Fibroblast of mammary gland (primary cell): ENCODE results near the gene BAIAP2L2.
"Not testable (repeated sequence)": the region's sequence is repeated elsewhere in the genome, so short reads cannot be mapped to it uniquely, and the experiment has no call there.

Source experiments
- DNase-seq: peaks from one replicate; pipeline ENCODE4 v3.0.0-alpha.2; 2010; ENCODE audit warnings: low read depth
- H3K4me3 ChIP-seq: 2 replicates; pipeline ENCODE4 v1.5.1; 2011; ENCODE audit warnings: low read depth, mild to moderate bottlenecking, low read length, moderate library complexity; ENCODE audit not compliant: control insufficient read depth
- CTCF ChIP-seq: conservative IDR thresholded peaks from 2 replicates; pipeline ENCODE4 v1.5.1; 2011; ENCODE audit warnings: low read depth, low read length, inconsistent platforms; ENCODE audit not compliant: control insufficient read depth, insufficient read depth

Gene BAIAP2L2

GRCh38 chr22:38080474-38080849 is 30.0 kb downstream of the BAIAP2L2 start:
- TF ChIP-seq CTCF = no peak
- no peak overlapping the region for H3K4me3 ChIP-seq
- no peak for DNase-seq

- TF ChIP-seq CTCF = no peak
- no peak for DNase-seq
- H3K4me3 ChIP-seq = no peak overlapping the region
These were observed 30.7 kb downstream of the BAIAP2L2 start for GRCh38 chr22:38079804-38080203.

GRCh38 chr22:38079208-38079607 is 31.3 kb downstream of the BAIAP2L2 start:
- H3K4me3 ChIP-seq, DNase-seq: not testable (repeated sequence)

- DNase-seq = no peak
- H3K4me3 ChIP-seq = no peak overlapping the region
- TF ChIP-seq CTCF = no peak
These were observed 32.2 kb downstream of the BAIAP2L2 start for GRCh38 chr22:38078046-38078840.

GRCh38 chr22:38077595-38077994 is 32.9 kb downstream of the BAIAP2L2 start:
- DNase-seq = no peak
- no peak overlapping the region for H3K4me3 ChIP-seq
- TF ChIP-seq CTCF = no peak

- no peak overlapping the region for H3K4me3 ChIP-seq
- no peak for TF ChIP-seq CTCF
- no peak for DNase-seq
These were observed 33.4 kb downstream of the BAIAP2L2 start for GRCh38 chr22:38077096-38077495.

- DNase-seq = no peak
- H3K4me3 ChIP-seq = no peak overlapping the region
- no peak for TF ChIP-seq CTCF
These were observed 34.5 kb downstream of the BAIAP2L2 start for GRCh38 chr22:38075961-38076360.
